HG03442 (cell line): ENCODE measurements around the gene AMOT.

Experiments
- ATAC-seq: cut with Tn5 transposase; IDR thresholded peaks from one replicate; pipeline ENCODE4 v1.9.1; 2021; ENCODE audit warnings: mild to moderate bottlenecking, moderate library complexity; ENCODE audit not compliant: unreplicated experiment

The AMOT gene

DNA sequence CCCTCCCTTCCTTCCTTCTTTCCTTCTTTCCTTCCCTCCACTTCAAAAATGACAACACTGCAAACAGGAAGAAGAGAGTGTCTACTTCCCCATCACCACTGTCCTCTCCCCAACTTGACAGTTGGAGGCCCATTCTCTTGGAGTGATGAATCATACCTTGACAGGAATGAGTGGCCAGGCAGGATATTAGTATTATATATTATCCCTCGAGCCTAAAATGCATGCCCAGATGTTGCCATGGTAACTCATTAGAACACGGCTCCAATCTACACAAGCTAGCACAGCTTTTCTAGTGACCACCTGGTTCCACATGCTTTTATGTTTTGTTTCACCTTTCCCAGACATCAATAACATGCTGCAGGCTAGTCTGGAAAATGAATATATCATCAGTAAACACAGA, 89.6 kb downstream of the AMOT start:
- ATAC-seq, result no peak

DNA sequence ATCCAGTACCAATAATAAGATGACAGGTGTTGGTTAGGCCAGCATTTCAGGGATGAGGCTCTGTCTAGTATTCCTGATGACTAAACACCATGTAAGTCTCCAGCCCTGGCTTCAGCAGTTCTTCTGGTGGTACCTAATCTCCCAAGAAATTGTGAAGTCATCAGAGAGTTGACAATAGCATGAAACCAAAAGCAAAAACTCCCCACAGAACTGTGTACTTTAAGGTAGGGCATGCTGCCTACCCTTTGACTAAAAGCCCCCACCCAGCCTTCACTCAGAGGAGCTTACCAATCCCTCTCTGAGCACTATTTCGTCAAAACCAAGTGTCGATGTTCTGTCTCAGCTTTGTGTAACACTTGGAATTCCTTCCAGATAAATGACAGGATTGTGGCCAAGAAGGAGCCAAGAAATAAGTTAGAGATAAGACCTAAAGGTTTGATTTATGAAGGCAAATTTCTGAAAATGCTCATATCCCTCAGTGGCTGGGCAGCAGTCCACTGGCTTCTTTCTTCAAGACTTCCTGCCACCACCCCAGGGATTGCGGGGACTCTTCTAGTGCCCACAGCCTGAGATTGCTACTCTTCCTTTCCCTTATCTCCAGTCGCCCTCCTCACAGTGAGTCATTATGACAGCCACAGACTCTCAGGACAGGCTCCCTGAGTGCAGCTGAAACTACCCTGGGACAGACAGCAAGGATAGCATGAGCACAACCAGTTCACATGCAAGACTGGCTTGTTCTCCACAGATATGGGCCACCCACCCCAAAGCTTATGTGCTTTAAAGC, 93.6 kb downstream of the AMOT start:
- ATAC-seq, result no peak

DNA sequence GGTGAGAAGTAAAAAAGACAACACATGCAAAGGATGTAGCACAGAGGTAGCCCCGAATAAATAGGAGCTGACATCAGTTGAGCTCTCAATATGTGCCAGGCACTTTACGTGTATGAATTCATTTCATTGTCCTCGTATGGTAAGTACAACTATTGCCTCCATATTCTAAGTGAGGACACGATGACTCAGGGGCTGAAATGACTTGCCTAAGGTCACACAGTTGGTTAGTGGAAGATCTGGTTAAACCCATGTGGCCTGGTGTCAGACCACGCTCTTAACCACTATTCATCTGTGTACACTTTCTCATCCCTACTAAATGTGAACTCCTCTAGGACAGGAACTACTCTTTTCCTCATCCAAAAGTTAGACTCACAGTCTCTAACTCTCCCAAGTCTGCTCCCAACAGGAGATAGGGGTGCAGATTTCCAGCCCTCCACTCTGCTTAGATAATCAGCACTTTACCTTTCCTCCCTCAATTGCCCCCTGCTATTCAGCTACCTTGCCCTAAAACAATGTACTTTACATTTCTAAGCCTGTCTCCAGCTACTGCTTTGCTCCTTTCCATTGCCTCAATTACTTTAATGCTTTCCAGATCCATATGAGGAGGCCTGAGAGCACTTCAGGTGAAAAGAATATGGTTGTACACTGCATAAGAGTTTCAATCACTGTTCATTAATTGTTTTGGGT, 102.1 kb downstream of the AMOT start:
- peak; percentile 90 for ATAC-seq

GRCh38 chrX:112736310-112736709, 104.3 kb downstream of the AMOT start:
- no peak for ATAC-seq

GRCh38 chrX:112735147-112735546, 105.5 kb downstream of the AMOT start:
- no peak for ATAC-seq

GRCh38 chrX:112734290-112734689, 106.3 kb downstream of the AMOT start:
- no peak for ATAC-seq

DNA sequence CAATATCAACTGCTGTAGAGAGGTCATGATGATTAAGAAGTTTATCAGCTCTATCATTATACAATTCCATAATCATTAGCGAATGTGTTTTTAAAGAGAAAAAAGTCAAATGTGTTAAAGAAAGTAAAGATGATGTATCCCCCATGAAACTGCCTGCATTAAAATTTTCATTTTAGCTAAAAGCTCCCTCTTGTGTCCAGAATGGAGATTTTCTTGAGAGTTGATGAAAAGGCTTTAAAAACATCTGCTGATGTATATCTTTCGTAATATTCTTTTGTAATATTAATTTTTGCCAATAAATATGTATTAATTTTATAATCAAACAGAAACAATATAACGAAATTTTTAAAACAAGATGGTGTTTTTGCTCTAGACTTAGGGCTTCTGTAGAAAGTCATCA, 108.8 kb downstream of the AMOT start:
- ATAC-seq, result no peak
